HG03378 (cell line): ENCODE measurements around the gene MTR.
"Not testable (repeated sequence)": the region's sequence is repeated elsewhere in the genome, so short reads cannot be mapped to it uniquely, and the experiment has no call there.

Experiments used
- ATAC-seq: cut with Tn5 transposase; IDR thresholded peaks from one replicate; pipeline ENCODE4 v1.9.1; 2021; ENCODE audit warnings: mild to moderate bottlenecking, moderate library complexity; ENCODE audit not compliant: unreplicated experiment

Gene MTR

DNA sequence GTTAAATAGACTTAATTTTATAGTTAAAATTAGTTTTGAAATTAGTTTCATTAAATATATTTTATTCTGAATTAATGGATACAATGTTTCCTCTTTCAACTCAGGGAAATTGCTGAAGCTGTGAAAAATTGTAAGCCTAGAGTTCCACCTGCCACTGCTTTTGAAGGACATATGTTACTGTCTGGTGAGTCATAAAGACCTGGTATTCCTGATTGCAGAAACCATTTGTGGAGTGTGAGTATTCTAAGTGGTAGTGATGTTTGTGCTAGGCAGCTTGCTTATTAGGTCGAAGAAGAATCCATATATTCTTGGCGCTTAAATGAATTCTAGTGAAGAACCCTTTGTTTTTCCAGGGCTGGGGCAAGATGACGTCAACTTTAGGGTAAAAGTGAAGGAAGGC, 34.0 kb downstream of the MTR start:
- ATAC-seq = no peak

GRCh38 chr1:236830116-236830515, 35.0 kb downstream of the MTR start:
- ATAC-seq = no peak

DNA sequence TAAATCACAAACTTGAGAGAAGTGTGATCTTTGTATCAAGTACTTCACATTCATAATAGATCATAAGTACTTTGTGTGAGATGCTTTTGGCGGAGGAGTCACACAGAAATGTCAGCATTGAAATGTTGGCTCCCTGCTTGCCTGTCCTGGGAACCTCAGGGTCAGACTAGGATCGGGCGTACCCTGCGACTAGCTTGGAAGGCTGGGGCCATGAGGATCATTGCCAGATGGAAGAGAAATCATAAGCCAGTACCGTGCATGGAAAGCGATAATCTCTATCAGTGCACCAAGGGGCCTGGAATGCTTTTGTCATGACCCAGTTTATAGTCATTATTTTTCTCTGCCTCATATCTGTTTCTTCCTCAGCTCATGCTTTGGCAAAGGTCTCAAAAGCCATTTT, 35.5 kb downstream of the MTR start:
- ATAC-seq = no peak

DNA sequence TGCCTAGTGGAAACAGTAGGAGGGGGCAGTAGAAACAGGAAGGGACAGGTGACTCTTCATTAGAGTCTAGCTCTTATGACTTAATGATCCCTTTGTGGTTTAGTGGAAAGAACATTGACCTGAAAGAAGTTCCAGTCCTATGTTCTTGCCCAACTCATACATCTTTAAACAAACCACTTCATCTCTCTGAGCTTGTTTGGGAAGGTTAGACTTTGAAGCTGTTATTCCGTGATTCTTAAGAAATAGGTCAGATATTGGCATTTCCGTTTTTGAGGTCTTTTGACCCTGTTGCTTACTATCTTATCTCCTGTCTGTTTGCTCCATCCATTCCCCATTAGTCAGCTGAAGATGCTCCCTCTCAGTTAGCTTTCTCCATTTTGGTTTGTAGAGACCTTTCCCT, 38.5 kb downstream of the MTR start:
- ATAC-seq = no peak

GRCh38 chr1:236834876-236835275, 39.8 kb downstream of the MTR start:
- no peak for ATAC-seq

DNA sequence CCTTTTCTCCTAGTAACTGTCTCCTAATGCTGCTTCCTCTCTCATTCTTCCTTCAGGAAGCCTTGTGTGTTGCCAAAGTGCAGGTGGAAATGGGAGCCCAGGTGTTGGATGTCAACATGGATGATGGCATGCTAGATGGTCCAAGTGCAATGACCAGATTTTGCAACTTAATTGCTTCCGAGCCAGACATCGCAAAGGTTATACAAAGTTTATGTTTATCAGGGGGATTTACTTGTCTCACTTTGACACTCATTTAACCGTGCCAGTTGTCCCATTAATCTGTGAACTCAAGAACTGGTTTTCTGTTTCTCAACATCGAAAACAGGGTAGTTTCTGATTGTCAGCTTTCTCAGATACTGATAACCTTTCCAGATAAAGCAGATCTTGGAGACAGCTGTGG, 40.4 kb downstream of the MTR start:
- no peak for ATAC-seq

- ATAC-seq = no peak
These were observed 41.1 kb downstream of the MTR start for GRCh38 chr1:236836157-236836556.

DNA sequence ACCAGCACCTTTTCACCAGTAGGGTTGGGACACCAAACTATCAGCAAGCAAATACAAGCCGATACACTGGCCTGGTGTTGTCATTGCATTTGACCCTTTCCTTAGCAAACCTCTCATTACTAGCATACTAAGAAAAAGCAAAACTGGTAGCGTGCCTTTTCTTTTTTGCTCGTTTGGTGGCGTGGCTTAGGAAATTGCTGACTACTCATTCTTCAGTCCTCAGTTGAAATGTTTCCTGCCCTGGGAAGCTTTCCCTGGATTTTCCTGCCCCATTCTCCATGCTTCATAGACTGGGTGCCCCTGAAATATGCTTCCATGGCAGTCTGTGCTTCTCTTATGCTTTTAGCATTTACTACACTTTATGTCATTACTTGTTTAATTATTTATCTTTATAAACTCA, 42.0 kb downstream of the MTR start:
- ATAC-seq = no peak

GRCh38 chr1:236837897-236838296, 42.8 kb downstream of the MTR start:
- no peak for ATAC-seq

GRCh38 chr1:236841341-236841740, 46.2 kb downstream of the MTR start:
- no peak for ATAC-seq

- ATAC-seq = no peak
These were observed 49.6 kb downstream of the MTR start for GRCh38 chr1:236844499-236845271.

DNA sequence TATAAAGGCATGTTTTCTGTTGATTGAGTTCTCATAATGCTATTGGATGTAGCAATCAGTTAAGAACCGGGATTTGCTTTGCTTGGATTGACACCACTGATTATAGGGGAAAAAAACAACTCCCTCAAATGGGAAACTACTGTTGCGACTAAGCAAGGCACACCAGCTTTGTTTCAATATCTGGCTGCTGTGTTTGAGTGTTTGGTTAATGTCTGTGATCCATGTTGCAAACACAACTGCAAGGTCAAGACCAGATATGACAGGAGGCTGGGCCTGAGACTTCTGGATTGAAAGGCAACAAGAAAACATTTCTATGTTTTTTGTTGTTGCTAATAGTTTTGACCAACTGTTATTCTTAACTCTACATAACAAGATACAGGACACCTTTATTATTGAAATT, 50.7 kb downstream of the MTR start:
- no peak for ATAC-seq

DNA sequence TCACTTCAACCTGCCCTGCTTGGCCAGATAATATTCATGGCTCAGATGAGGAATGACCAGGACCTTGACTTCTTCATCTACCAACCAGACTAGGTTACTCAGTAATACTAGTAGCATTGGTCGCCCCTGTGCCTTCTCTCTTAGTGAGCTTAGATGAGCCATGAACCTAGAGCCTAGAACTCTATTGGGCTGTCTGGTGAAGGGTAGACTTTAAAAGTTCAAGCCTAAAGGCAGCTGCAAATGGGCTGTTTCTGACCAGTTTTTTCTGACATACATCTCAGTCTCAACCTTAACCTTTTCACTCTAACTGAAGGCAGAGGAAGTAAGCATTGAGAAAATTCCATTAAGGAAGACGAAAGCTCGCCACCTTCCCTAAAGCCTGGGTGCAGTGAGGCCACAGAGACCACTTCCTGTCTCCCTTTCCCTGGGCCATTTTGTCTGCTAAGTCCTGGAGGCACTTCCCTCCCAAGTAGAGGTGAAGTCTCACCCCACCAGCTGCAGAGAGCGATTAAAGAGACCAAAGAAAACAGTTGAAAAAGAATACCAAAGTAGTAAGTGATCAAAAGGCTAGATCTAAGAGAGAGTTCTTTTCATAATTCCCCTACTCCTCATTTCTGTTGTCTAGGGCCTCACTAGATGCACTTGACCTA, 53.3 kb downstream of the MTR start:
- ATAC-seq = no peak

- no peak for ATAC-seq
These were observed 55.2 kb downstream of the MTR start for GRCh38 chr1:236850077-236850979.

GRCh38 chr1:236851871-236852270, 56.8 kb downstream of the MTR start:
- ATAC-seq = no peak

DNA sequence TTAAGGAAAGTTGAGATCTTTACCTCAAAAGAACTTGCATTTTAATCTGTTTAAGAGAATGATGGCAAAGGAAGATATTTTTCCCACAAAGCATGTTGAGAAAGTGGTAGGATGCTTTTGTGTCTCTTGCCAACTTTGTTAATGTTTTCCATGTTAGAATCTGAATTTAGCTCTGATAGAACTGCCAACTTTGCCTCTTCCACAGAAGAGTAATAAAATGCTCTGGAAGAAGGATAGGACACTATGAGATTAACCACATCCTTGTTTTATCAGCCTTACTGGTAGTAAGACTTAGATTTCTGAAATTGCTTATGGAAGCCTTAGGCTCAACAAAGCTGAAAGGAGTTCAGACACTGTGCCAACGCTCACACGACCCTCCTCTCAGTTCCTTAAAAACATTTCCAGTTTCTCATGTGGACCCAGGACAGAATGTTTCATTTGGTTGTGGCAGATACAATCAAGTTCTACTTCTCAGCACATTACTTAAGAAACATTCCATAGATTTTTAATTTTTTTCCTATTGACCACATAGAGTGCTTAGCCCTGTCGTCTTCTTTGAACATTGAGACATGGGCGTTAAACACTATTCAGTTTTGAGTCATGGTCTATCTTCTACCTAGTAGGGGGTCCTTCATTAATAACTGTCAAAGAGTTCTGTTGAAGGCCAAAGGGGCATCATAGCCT, 59.0 kb downstream of the MTR start:
- no peak for ATAC-seq

DNA sequence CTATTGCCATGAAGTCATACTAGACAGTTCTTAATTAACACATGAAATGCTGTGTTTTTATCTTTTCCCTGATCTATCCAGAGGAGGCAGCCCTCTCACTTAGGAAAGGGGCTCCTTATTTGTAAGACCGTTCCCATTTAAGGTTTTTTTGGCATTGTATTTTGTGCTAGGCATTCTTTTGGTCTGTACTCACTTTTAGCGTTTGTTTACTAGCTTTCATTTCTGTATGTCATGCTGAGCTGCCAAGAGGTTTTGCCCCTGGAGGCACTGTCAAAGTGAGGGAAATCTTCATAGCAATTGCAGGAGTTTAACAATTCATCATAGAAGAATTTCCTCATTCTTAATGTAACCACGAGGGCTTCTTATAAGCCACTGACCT, 59.5 kb downstream of the MTR start:
- no peak for ATAC-seq

- not testable (repeated sequence) for ATAC-seq
These were observed 61.6 kb downstream of the MTR start for GRCh38 chr1:236856649-236857048.

- ATAC-seq = no peak
These were observed 63.1 kb downstream of the MTR start for GRCh38 chr1:236858165-236858564.

DNA sequence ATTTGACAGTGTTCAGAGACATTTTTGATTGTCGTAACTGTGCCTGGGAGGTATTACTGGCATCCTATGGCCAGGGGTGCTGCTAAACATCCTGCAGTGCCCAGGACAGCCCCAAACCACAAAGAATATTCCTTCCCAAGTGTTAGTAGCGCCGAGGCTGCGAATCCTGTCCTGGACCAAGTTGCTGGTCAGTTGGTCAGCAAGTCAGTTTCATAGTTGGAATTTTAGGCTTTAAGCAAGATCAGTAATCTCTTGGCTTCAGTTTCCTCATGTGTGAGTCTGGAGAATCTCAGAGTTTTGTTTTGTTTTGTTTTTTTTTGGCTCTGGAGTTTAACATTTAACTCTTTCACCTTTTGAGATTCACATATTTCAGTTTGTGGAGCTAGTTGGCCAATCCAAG, 65.0 kb downstream of the MTR start:
- ATAC-seq = no peak

DNA sequence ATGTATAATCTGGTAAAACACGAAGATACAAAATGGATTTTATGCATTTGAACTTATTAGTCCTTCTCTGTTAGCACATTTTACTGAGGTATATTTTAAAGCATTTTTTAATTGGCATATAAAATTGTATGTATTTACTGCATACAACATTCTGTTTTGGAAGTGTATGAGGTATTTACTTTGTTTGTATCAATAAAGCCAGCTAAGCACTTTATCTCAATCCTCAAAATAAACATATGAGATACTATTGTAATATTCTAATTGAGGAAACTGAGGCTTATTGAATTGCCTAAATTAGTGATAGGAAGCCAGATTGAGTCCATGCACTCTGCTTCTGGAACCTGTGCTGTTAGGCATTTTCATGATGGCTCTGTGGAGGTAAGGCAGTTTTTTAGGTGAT, 65.6 kb downstream of the MTR start:
- ATAC-seq = no peak
